ENCODE results near the gene FGB. TPM values are rescaled to one million over a fixed set of nuclear protein-coding genes. Genes with fewer than 3 reads are reported as not detected.

The FGB gene
- total and polyA plus RNA-seq, 9 donors = 0.23 to 16.8 (median 8.6) TPM; not detected in 4

DNA sequence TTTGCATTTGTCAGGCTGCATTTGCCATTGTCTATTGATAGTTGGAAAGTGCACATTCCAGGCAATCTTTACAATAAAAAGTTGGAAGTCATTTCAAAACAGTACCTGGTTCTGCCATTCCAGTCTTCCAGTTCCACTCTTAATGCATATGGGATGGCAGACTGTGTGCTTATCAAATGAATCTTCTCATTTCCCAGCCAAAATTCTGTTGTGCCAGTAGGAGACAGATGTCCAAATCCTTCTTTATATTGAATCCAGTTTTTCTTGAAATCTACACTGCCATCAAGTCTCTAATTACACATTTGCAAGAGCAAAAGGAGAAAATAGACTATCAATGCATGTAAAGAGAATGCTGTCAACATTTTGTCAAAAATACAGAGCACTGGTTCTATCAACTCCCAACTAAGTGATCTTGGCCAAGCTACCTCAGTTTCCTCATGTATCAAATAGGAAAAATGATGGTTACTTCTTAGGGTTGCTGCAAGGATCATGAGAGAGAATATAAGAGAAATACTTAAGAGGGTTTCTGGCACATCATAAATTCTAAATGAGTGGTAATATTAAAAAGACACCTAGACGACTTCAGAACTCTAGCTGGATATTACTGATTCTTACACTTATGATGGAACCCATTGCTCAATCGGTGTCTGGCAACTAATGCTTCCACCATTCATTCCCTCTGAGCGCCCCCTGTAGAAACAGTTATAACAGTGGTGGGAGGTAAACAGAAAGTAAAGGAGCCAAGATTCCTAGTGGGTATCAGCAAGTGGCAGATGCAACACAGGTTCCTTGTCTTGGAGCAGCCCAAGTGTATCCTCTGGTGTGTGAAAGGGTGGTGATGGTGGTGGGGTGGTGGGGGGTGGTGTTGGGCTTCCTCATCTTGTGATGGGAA is 45.8 kb downstream of the FGB start:
- Histone ChIP-seq H3K4me1 (ENCODE audit: control insufficient read depth, insufficient read depth, low read length) (no peaks in the 10 kb centered on the region), H3K27me3 (ENCODE audit: control insufficient read depth, insufficient read depth, low read length) (no peaks in the 10 kb centered on the region), H3K4me3 (ENCODE audit: low read length) (no peak overlapping the region), H3K36me3 (ENCODE audit: control insufficient read depth, insufficient read depth, low read length) (no peaks in the 10 kb centered on the region), H3K9me3 (replicated peaks; ENCODE audit: control insufficient read depth, low read depth, low read length) (no peaks in the 10 kb centered on the region), H3K27ac (ENCODE audit: low read length) (no peak overlapping the region)
- WGBS (ENCODE audit: insufficient coverage) = no CpG with 5 or more reads among the region's 3 CpGs
- DNase-seq = no peak

DNA sequence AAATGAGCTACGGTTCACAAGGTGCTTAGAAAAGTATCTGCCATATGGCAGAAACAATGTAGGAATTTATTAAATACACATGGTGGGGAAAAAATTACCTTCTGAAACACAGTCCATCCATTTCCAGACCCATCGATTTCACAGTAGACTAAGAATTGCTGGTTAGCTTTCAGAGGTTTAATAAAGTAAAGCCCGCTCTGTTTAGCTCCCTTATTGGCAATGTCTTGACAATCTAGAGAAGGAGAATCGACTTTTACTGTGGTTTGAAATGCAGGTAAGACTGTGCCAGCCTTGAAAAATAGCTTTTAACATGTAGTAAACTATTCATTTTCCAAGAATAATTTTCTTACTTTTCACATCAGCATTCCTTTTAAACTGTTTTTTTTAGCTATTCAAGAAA is 46.7 kb downstream of the FGB start:
- Histone ChIP-seq H3K27me3 (ENCODE audit: control insufficient read depth, insufficient read depth, low read length) (no peaks in the 10 kb centered on the region), H3K4me1 (ENCODE audit: control insufficient read depth, insufficient read depth, low read length) (no peaks in the 10 kb centered on the region), H3K4me3 (ENCODE audit: low read length) (no peak overlapping the region), H3K27ac (ENCODE audit: low read length) (no peak overlapping the region), H3K36me3 (ENCODE audit: control insufficient read depth, insufficient read depth, low read length) (no peaks in the 10 kb centered on the region), H3K9me3 (replicated peaks; ENCODE audit: control insufficient read depth, low read depth, low read length) (no peaks in the 10 kb centered on the region)
- WGBS (ENCODE audit: insufficient coverage) = no CpG with 5 or more reads among the region's 4 CpGs
- DNase-seq = no peak

DNA sequence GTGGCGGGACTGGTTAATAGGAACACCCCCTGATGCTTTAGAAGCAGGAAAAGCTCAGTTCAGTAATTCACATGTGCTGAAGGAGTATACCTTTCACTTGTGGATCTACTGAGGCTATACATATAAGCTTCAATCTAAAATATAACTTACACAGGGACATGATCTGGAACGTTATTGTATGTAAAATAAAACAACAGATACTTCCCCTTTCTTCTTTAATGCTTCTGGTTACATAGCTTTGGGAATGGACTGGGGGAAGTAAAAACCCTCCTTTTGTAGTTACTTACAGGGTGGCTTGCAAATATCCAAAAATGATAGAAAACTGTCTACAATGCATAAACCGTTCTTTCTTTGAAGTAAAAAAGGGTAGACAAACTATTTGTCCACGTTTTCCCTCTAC is 47.8 kb downstream of the FGB start:
- Histone ChIP-seq H3K4me1 (ENCODE audit: control insufficient read depth, insufficient read depth, low read length) (no peaks in the 10 kb centered on the region), H3K9me3 (replicated peaks; ENCODE audit: control insufficient read depth, low read depth, low read length) (no peaks in the 10 kb centered on the region), H3K27ac (ENCODE audit: low read length) (no peak overlapping the region), H3K27me3 (ENCODE audit: control insufficient read depth, insufficient read depth, low read length) (no peaks in the 10 kb centered on the region), H3K4me3 (ENCODE audit: low read length) (no peak overlapping the region), H3K36me3 (ENCODE audit: control insufficient read depth, insufficient read depth, low read length) (no peaks in the 10 kb centered on the region)
- no peak for DNase-seq
- WGBS (ENCODE audit: insufficient coverage) = no CpG with 5 or more reads among the region's 4 CpGs

DNA sequence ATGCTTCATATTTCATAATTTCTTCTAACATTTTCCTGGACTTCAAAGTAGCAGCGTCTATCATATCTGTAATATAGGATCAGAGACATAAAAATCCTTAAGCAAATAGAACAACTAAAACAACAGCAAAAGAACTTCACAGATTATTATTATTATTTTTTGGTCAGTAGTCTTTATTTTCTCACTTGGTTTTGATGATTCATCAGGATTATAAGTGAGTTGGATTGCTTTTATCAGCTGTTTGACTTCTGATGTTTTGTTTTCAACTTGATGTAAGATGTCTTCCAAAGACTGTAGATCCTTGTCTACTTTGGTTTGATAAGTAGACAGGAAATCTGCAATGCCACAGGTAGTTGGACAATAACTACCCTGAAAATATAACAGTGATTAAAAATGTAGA is 49.0 kb downstream of the FGB start:
- no peaks in the 10 kb centered on the region for H3K36me3 ChIP-seq (ENCODE audit: control insufficient read depth, insufficient read depth, low read length)
- no peaks in the 10 kb centered on the region for H3K9me3 ChIP-seq (replicated peaks; ENCODE audit: control insufficient read depth, low read depth, low read length)
- DNase-seq = no peak
- H3K27ac ChIP-seq (ENCODE audit: low read length) = no peak overlapping the region
- no peaks in the 10 kb centered on the region for H3K27me3 ChIP-seq (ENCODE audit: control insufficient read depth, insufficient read depth, low read length)
- no peak overlapping the region for H3K4me3 ChIP-seq (ENCODE audit: low read length)
- no CpG with 5 or more reads among the region's 1 CpG for WGBS (ENCODE audit: insufficient coverage)
- H3K4me1 ChIP-seq (ENCODE audit: control insufficient read depth, insufficient read depth, low read length) = no peaks in the 10 kb centered on the region

DNA sequence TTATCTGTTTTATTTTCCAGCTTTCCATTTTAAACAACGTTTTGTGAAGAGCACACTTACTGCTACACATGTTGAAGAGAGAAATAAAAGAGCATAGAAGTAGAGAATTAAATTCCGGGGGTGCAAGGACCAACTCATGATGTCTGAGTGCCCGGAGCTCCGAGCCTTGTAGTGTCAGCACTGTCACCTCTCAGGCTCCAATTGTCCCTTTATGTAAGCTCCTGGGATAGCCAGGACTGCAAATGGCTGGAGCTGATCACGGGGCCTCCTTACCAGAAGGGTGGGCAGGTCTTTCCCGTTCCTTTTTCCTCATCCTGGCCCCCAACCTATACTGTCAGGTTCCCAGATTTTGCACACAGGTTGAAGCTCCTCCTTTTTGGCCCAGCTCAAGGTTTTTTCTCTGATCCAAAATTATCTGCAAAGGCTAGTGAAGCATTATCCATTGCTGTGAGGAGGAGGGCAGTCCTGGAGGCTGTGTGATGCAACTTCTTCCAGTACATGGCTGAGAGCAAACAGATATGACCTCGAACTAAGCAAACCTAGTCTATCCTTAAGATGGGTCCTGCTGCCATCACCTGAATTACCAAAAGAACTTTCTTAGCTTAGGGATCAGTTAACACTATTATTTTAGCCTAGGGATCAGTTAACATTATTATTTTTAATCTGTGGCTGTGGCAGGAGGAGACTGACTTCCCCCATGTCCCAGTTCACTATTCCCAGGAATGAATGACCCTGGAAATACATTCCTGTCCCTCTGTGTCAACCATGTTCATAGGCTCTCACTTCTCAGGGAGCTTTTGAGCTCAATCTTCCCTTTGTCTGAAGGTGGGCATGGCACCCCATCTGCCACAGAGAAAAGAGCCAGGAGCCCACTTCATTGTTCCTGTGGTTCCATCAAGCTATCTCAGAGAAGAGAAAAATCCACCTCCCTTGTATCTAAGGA is 49.9 kb downstream of the FGB start, which contains the start of gene FGG:
Gene FGG (minus strand): TSS at position 185 of the 943 bp plus-strand sequence. CDS start 47 bp downstream, at position 138.
- H3K9me3 ChIP-seq (replicated peaks; ENCODE audit: control insufficient read depth, low read depth, low read length) = no peaks in the 10 kb centered on the region
- H3K4me3 ChIP-seq (ENCODE audit: low read length) = no peak within 1 kb of the TSS
- no peak within 1 kb of the TSS for H3K27ac ChIP-seq (ENCODE audit: low read length)
- WGBS (ENCODE audit: insufficient coverage) = 70% methylated on average over 5 of the region's 7 CpGs
- DNase-seq = no peak
- H3K36me3 ChIP-seq (ENCODE audit: control insufficient read depth, insufficient read depth, low read length) = no peaks in the 10 kb centered on the region
- no peaks in the 10 kb centered on the region for H3K27me3 ChIP-seq (ENCODE audit: control insufficient read depth, insufficient read depth, low read length)
- no peaks in the 10 kb centered on the region for H3K4me1 ChIP-seq (ENCODE audit: control insufficient read depth, insufficient read depth, low read length)

DNA sequence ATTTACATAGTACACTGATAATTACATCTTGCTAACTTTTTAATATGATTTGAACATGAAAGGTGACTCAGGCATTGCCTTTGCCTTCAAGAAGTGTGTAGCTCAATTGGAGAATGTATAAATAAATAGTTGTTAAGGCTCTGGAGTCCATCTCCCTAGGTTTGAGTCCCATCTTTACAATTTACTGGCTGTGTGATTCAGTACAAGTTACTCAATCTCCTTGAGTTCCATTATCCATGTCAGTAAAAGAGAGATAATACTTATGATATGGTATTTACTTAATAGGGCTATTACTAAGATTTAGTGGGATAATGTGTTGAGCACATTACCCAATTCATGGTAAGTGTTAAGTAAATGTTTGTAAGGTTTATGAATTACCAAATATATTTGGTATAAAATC is 51.5 kb downstream of the FGB start:
- H3K27me3 ChIP-seq (ENCODE audit: control insufficient read depth, insufficient read depth, low read length) = no peaks in the 10 kb centered on the region
- no peak overlapping the region for H3K4me3 ChIP-seq (ENCODE audit: low read length)
- no peak for DNase-seq
- no peak overlapping the region for H3K27ac ChIP-seq (ENCODE audit: low read length)
- H3K36me3 ChIP-seq (ENCODE audit: control insufficient read depth, insufficient read depth, low read length) = no peaks in the 10 kb centered on the region
- H3K9me3 ChIP-seq (replicated peaks; ENCODE audit: control insufficient read depth, low read depth, low read length) = no peaks in the 10 kb centered on the region
- no peaks in the 10 kb centered on the region for H3K4me1 ChIP-seq (ENCODE audit: control insufficient read depth, insufficient read depth, low read length)

DNA sequence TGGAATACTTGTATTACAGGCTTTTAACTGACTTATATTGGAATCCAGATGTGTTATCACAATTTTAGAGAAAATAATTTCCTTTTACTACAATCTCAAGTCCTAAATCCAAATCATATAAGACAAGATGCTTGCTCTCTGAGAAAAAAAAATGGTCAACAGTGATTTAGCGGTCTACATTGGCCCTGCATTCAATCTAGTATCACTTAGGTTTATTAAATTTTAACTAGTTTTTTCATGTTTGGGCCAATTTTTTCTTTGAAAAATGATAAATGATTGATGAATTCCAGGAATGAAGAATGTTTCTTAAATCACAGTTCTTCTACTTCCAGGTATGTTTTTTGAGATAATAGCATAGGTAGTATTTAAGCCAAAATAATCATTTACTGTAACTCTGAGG is 52.4 kb downstream of the FGB start:
- no peaks in the 10 kb centered on the region for H3K27me3 ChIP-seq (ENCODE audit: control insufficient read depth, insufficient read depth, low read length)
- H3K27ac ChIP-seq (ENCODE audit: low read length) = no peak overlapping the region
- no CpG with 5 or more reads among the region's 1 CpG for WGBS (ENCODE audit: insufficient coverage)
- H3K36me3 ChIP-seq (ENCODE audit: control insufficient read depth, insufficient read depth, low read length) = no peaks in the 10 kb centered on the region
- DNase-seq = no peak
- no peak overlapping the region for H3K4me3 ChIP-seq (ENCODE audit: low read length)
- H3K4me1 ChIP-seq (ENCODE audit: control insufficient read depth, insufficient read depth, low read length) = no peaks in the 10 kb centered on the region
- no peaks in the 10 kb centered on the region for H3K9me3 ChIP-seq (replicated peaks; ENCODE audit: control insufficient read depth, low read depth, low read length)

DNA sequence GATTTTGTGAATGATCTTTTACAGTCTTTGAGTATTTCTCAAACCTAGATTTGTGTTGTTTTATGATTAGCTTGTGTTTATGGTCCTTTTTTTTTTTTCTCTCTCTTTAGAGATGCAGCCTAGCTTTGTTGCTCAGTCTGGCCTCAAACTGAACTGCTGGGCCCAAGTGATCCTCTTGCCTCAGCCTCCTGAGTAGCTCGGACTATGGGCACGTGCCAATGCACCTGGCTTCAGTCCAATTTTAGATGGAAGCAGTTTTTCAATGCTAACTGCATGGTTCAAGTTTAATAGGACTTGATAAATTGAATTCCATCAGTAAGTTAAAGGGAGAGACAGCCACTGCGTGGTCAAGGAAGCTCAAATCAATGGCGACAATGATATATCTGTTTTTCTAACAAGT is 53.5 kb downstream of the FGB start:
- no peak for DNase-seq
- Histone ChIP-seq H3K4me1 (ENCODE audit: control insufficient read depth, insufficient read depth, low read length) (no peaks in the 10 kb centered on the region), H3K9me3 (replicated peaks; ENCODE audit: control insufficient read depth, low read depth, low read length) (no peaks in the 10 kb centered on the region), H3K36me3 (ENCODE audit: control insufficient read depth, insufficient read depth, low read length) (no peaks in the 10 kb centered on the region), H3K27me3 (ENCODE audit: control insufficient read depth, insufficient read depth, low read length) (no peaks in the 10 kb centered on the region), H3K4me3 (ENCODE audit: low read length) (no peak overlapping the region), H3K27ac (ENCODE audit: low read length) (no peak overlapping the region)
- WGBS (ENCODE audit: insufficient coverage) = 46% methylated on average over 2 of the region's 4 CpGs

DNA sequence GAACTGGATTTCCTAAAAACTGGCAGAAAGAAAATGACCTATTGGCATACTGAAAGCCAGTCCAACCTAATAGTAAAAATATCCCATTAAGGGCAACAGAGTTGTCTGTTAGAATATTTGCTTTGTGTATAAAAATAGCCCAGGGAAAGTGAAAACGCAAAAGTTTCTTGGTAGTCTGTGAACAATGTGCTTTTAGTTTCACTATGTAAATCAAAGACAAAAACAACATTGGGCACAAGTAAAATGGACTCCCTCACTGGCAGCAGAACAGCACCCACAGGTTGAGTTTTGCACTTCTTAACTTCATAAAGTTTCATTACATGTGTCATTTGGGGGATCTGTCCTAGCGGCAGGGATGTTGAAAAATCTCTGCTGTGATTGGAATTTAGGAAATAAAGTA is 53.9 kb downstream of the FGB start:
- DNase-seq = no peak
- Histone ChIP-seq H3K27me3 (ENCODE audit: control insufficient read depth, insufficient read depth, low read length) (no peaks in the 10 kb centered on the region), H3K36me3 (ENCODE audit: control insufficient read depth, insufficient read depth, low read length) (no peaks in the 10 kb centered on the region), H3K9me3 (replicated peaks; ENCODE audit: control insufficient read depth, low read depth, low read length) (no peaks in the 10 kb centered on the region), H3K4me3 (ENCODE audit: low read length) (no peak overlapping the region), H3K27ac (ENCODE audit: low read length) (no peak overlapping the region), H3K4me1 (ENCODE audit: control insufficient read depth, insufficient read depth, low read length) (no peaks in the 10 kb centered on the region)
- no CpG with 5 or more reads among the region's 2 CpGs for WGBS (ENCODE audit: insufficient coverage)

DNA sequence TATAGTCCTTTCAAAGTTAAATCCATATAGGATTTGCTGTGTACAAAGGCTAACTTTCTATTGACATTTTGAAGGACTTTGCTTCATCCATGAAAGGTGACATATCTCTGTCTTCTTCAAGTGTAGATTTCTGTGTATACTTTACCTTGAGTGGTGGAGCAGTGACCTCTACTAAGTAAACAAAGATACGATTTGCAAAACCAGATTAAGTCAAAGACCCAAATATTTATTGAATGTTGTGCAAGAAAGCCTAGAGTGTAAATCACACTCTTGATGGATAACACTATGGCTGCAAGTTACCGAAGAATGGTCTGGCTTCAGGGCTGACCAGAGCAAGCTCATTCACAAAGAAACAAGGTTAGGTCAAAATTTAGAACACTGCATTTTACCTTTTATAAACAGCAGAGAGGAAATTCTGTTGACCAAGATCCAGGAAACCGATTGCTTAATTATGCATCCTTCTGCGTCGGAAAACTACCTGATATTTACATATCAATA is 55.1 kb downstream of the FGB start:
- no peak for DNase-seq
- Histone ChIP-seq H3K9me3 (replicated peaks; ENCODE audit: control insufficient read depth, low read depth, low read length) (no peaks in the 10 kb centered on the region), H3K4me3 (ENCODE audit: low read length) (no peak overlapping the region), H3K27me3 (ENCODE audit: control insufficient read depth, insufficient read depth, low read length) (no peaks in the 10 kb centered on the region), H3K4me1 (ENCODE audit: control insufficient read depth, insufficient read depth, low read length) (no peaks in the 10 kb centered on the region), H3K36me3 (ENCODE audit: control insufficient read depth, insufficient read depth, low read length) (no peaks in the 10 kb centered on the region), H3K27ac (ENCODE audit: low read length) (no peak overlapping the region)
- WGBS (ENCODE audit: insufficient coverage) = 100% methylated on average over 1 of the region's 5 CpGs
